SHP77 (cell line): ENCODE measurements around the gene PI4K2B.
"Not testable (repeated sequence)": the region's sequence is repeated elsewhere in the genome, so short reads cannot be mapped to it uniquely, and the experiment has no call there.

Experiments
- DNase-seq, 2 experiments: peaks; one replicate each; lab custom pipeline; 2025; lab: John Stamatoyannopoulos, UW

Gene PI4K2B

GRCh38 chr4:25306518-25307057 lies 72.8 kb downstream of the PI4K2B start:
- no peak for DNase-seq

- DNase-seq = no peak
These were observed 73.8 kb downstream of the PI4K2B start for GRCh38 chr4:25307596-25307995.

GRCh38 chr4:25308306-25308705 lies 74.5 kb downstream of the PI4K2B start:
- DNase-seq = no peak

GRCh38 chr4:25308761-25309160 lies 74.9 kb downstream of the PI4K2B start:
- no peak for DNase-seq

GRCh38 chr4:25310066-25310802 lies 76.4 kb downstream of the PI4K2B start:
- DNase-seq = no peak

GRCh38 chr4:25310803-25311166 lies 77.0 kb downstream of the PI4K2B start:
- no peak for DNase-seq

GRCh38 chr4:25312496-25313200 lies 78.8 kb downstream of the PI4K2B start, which contains the start of gene ZCCHC4:
ZCCHC4 (plus strand) TSS chr4:25312774; CDS start chr4:25312810, 36 bp downstream.
- peak; percentile 56 to 57 for DNase-seq

- DNase-seq = no peak
These were observed 79.5 kb downstream of the PI4K2B start for GRCh38 chr4:25313201-25313895.

GRCh38 chr4:25320336-25320735 lies 86.5 kb downstream of the PI4K2B start:
- no peak for DNase-seq

GRCh38 chr4:25320773-25321172 lies 86.9 kb downstream of the PI4K2B start:
- no peak for DNase-seq

- no peak for DNase-seq
These were observed 87.9 kb downstream of the PI4K2B start for GRCh38 chr4:25321703-25322102.

- DNase-seq = not testable (repeated sequence)
These were observed 94.6 kb downstream of the PI4K2B start for GRCh38 chr4:25328463-25328862.
